H1 (cell line): Measurements from ENCODE around the gene BPGM. TPM values are rescaled to one million over a fixed set of nuclear protein-coding genes. Genes with fewer than 3 reads are reported as not detected.

Source experiments
- CTCF ChIA-PET: fragments of 300-600 bp; sonication (Branson Sonifier 250); formaldehyde crosslinking; loops from one replicate; lab custom pipeline; 2021; ENCODE audit not compliant: partially characterized antibody; lab: Charles Lee
- POLR2A ChIA-PET: fragments of 300-600 bp; sonication (Branson Sonifier 250); formaldehyde crosslinking; loops from one replicate; lab custom pipeline; 2021; ENCODE audit warnings: inconsistent platforms; ENCODE audit not compliant: partially characterized antibody; lab: Charles Lee
- DNase-seq, 2 experiments: peaks; one replicate each; pipeline versions ENCODE4 v3.0.0 to v3.0.0-alpha.2; 2010 to 2022; ENCODE audit warnings: low spot score in 2 of 2, low read depth in 1 of 2, mixed read lengths in 1 of 2
- FAIRE-seq: peaks from 2 replicates; lab custom pipeline; 2011; peaks lifted over from hg19 to GRCh38; lab: Jason Lieb, UNC
- H2AFZ ChIP-seq: 2 replicates; pipeline ENCODE4 v1.8.1; 2012; ENCODE audit warnings: low read length, inconsistent platforms
- H2AK5ac ChIP-seq: 2 replicates; pipeline ENCODE4 v1.6.1; 2013; ENCODE audit warnings: low read depth, low read length
- H2BK120ac ChIP-seq: replicated peaks from 2 replicates; pipeline ENCODE3; 2013; ENCODE audit warnings: low read depth, low read length, inconsistent platforms
- H2BK12ac ChIP-seq: 2 replicates; pipeline ENCODE4 v1.6.1; 2013; ENCODE audit warnings: low read depth, low read length
- H2BK15ac ChIP-seq: 2 replicates; pipeline ENCODE4 v1.6.1; 2013; ENCODE audit warnings: low read length
- H2BK20ac ChIP-seq: 2 replicates; pipeline ENCODE4 v1.6.1; 2013; ENCODE audit warnings: low read length
- H2BK5ac ChIP-seq: 2 replicates; pipeline ENCODE4 v1.6.1; 2013; ENCODE audit warnings: low read depth, low read length
- H3K14ac ChIP-seq: 2 replicates; pipeline ENCODE4 v1.6.1; 2013; ENCODE audit warnings: inconsistent platforms; ENCODE audit not compliant: insufficient read length
- H3K18ac ChIP-seq: 2 replicates; pipeline ENCODE4 v1.6.1; 2013; ENCODE audit warnings: low read length; ENCODE audit errors: extremely low read depth
- H3K23ac ChIP-seq: 2 replicates; pipeline ENCODE4 v1.6.1; 2013; ENCODE audit warnings: inconsistent platforms; ENCODE audit not compliant: insufficient read length
- H3K23me2 ChIP-seq: 2 replicates; pipeline ENCODE4 v1.6.1; 2013; ENCODE audit warnings: low read depth, low read length
- H3K27ac ChIP-seq: 2 replicates; pipeline ENCODE4 v1.6.1; 2011; ENCODE audit warnings: low read depth, low read length, inconsistent platforms
- H3K27me3 ChIP-seq, 4 experiments: replicated peaks in 1 of 4; 1 replicate in 1 of 4; 2 replicates in 3 of 4; pipeline versions ENCODE4 v1.6.1 to v1.8.1; 2011 to 2013; ENCODE audit warnings: low read length in 3 of 4, mild to moderate bottlenecking in 3 of 4, inconsistent platforms in 2 of 4, mixed read lengths in 2 of 4, moderate library complexity in 1 of 4; ENCODE audit not compliant: control insufficient read depth in 3 of 4, insufficient read depth in 3 of 4; ENCODE audit errors: extremely low read depth in 1 of 4
- H3K36me3 ChIP-seq, 4 experiments: 2 replicates each; pipeline versions ENCODE4 v1.6.1 to v1.8.1; 2011 to 2013; ENCODE audit warnings: mild to moderate bottlenecking in 4 of 4, low read length in 3 of 4, moderate library complexity in 2 of 4, control low read depth in 1 of 4, inconsistent platforms in 1 of 4; ENCODE audit not compliant: insufficient read depth in 4 of 4, control insufficient read depth in 2 of 4
- H3K4ac ChIP-seq: replicated peaks from 2 replicates; pipeline ENCODE3; 2013; ENCODE audit warnings: low read length, low read depth, mixed read lengths, inconsistent platforms; ENCODE audit not compliant: insufficient read length
- H3K4me1 ChIP-seq, 4 experiments: replicated peaks in 1 of 4; 1 replicate in 1 of 4; 2 replicates in 3 of 4; pipeline versions ENCODE4 v1.6.1 to v1.8.1; 2011 to 2013; ENCODE audit warnings: low read length in 3 of 4, inconsistent platforms in 2 of 4, mixed read lengths in 1 of 4; ENCODE audit not compliant: insufficient read depth in 4 of 4, control insufficient read depth in 3 of 4
- H3K4me2 ChIP-seq, 2 experiments: 2 replicates each; pipeline versions ENCODE4 v1.6.1 to v1.8.1; 2011 to 2013; ENCODE audit warnings: low read depth in 2 of 2, low read length in 2 of 2, control low read depth in 1 of 2, inconsistent platforms in 1 of 2, mild to moderate bottlenecking in 1 of 2; ENCODE audit not compliant: insufficient read depth in 1 of 2
- H3K4me3 ChIP-seq, 4 experiments: fragments of 200-600, 300-600 bp in 1 of 4; sonication (generic), shearing (Covaris generic), sonication (Bioruptor Twin) in 1 of 4; 2 replicates each; pipeline versions ENCODE4 v1.5.1 to v1.8.1; 2011 to 2016; ENCODE audit warnings: low read length in 4 of 4, low read depth in 3 of 4, control low read depth in 2 of 4, inconsistent platforms in 2 of 4, mild to moderate bottlenecking in 2 of 4, mixed read lengths in 1 of 4, moderate library complexity in 1 of 4; ENCODE audit not compliant: insufficient read depth in 2 of 4; ENCODE audit errors: extremely low read depth in 1 of 4
- H3K56ac ChIP-seq: replicated peaks from 2 replicates; pipeline ENCODE3; 2013; ENCODE audit warnings: low read depth, mild to moderate bottlenecking, mixed read lengths, low read length, inconsistent platforms; ENCODE audit not compliant: insufficient read length
- H3K79me1 ChIP-seq: 2 replicates; pipeline ENCODE4 v1.6.1; 2013; ENCODE audit warnings: low read depth, low read length, control low read depth
- H3K79me2 ChIP-seq, 2 experiments: 2 replicates each; pipeline versions ENCODE4 v1.6.1 to v1.8.1; 2012 to 2013; ENCODE audit warnings: low read length in 2 of 2, mild to moderate bottlenecking in 2 of 2, inconsistent platforms in 1 of 2; ENCODE audit not compliant: insufficient read depth in 2 of 2, control insufficient read depth in 1 of 2
- H3K9ac ChIP-seq, 4 experiments: replicated peaks in 1 of 4; 1 replicate in 1 of 4; 2 replicates in 3 of 4; pipeline versions ENCODE4 v1.6.1 to v1.8.1; 2011 to 2013; ENCODE audit warnings: low read depth in 3 of 4, low read length in 3 of 4, control low read depth in 2 of 4, mild to moderate bottlenecking in 2 of 4, moderate library complexity in 2 of 4, inconsistent platforms in 1 of 4; ENCODE audit errors: extremely low read depth in 1 of 4
- H3K9me3 ChIP-seq, 2 experiments: 2 replicates each; pipeline versions ENCODE4 v1.6.1 to v1.8.1; 2012 to 2013; ENCODE audit warnings: mild to moderate bottlenecking in 2 of 2, moderate library complexity in 2 of 2, control low read depth in 1 of 2, inconsistent platforms in 1 of 2, low read depth in 1 of 2, low read length in 1 of 2, mixed read lengths in 1 of 2; ENCODE audit not compliant: insufficient read depth in 2 of 2
- H4K20me1 ChIP-seq, 2 experiments: replicated peaks in 1 of 2; 2 replicates each; pipeline versions ENCODE3 to v1.8.1; 2011 to 2013; ENCODE audit warnings: inconsistent platforms in 2 of 2, low read length in 2 of 2, mild to moderate bottlenecking in 1 of 2; ENCODE audit not compliant: insufficient read depth in 2 of 2, control insufficient read depth in 1 of 2
- H4K5ac ChIP-seq: 2 replicates; pipeline ENCODE4 v1.6.1; 2013; ENCODE audit warnings: low read length, low read depth, mixed read lengths, inconsistent platforms; ENCODE audit not compliant: insufficient read length
- H4K8ac ChIP-seq: 2 replicates; pipeline ENCODE4 v1.8.0; 2013; ENCODE audit warnings: mild to moderate bottlenecking, moderate library complexity, low read length, inconsistent platforms; ENCODE audit not compliant: insufficient read depth; ENCODE audit errors: extremely low read depth
- H4K91ac ChIP-seq: replicated peaks from 2 replicates; pipeline ENCODE3; 2013; ENCODE audit warnings: low read length, mixed read lengths, inconsistent platforms; ENCODE audit not compliant: insufficient read length
- BCL11A ChIP-seq, 2 experiments: IDR thresholded peaks; one replicate each; pipeline ENCODE4 v1.6.1; 2011; ENCODE audit warnings: low read depth in 2 of 2, low read length in 2 of 2, mild to moderate bottlenecking in 2 of 2
- BRCA1 ChIP-seq: IDR thresholded peaks from 2 replicates; pipeline ENCODE4 v1.6.1; 2012; ENCODE audit warnings: low read depth, low read length, improper control_type of control experiment
- EP300 ChIP-seq, 2 experiments: IDR thresholded peaks; 1 replicate in 1 of 2; 2 replicates in 1 of 2; pipeline ENCODE4 v1.6.1; 2011 to 2012; ENCODE audit warnings: low read depth in 2 of 2, low read length in 2 of 2, mild to moderate bottlenecking in 2 of 2, borderline replicate concordance in 1 of 2, inconsistent platforms in 1 of 2, moderate library complexity in 1 of 2
- KDM4A ChIP-seq: IDR thresholded peaks from one replicate; pipeline ENCODE4 v1.7.1; 2012; ENCODE audit warnings: low read depth, mild to moderate bottlenecking, moderate library complexity, low read length, inconsistent platforms; ENCODE audit not compliant: severe bottlenecking
- PHF8 ChIP-seq: fragments of 200-600 bp; sonication (generic); conservative IDR thresholded peaks from 2 replicates; pipeline ENCODE4 v1.7.1; 2012; ENCODE audit warnings: low read depth, mild to moderate bottlenecking, inconsistent platforms, low read length, moderate library complexity
- RAD21 ChIP-seq, 2 experiments: IDR thresholded peaks in 1 of 2; conservative IDR thresholded peaks in 1 of 2; 2 replicates each; pipeline ENCODE4 v1.6.1; 2011; ENCODE audit warnings: low read depth in 2 of 2, low read length in 2 of 2, improper control_type of control experiment in 1 of 2, inconsistent platforms in 1 of 2, mild to moderate bottlenecking in 1 of 2, moderate library complexity in 1 of 2
- SIN3A ChIP-seq, 2 experiments: IDR thresholded peaks in 1 of 2; conservative IDR thresholded peaks in 1 of 2; 2 replicates each; pipeline ENCODE4 v1.6.1; 2011 to 2012; ENCODE audit warnings: low read length in 2 of 2, improper control_type of control experiment in 1 of 2, low read depth in 1 of 2, mild to moderate bottlenecking in 1 of 2
- TBP ChIP-seq: IDR thresholded peaks from 2 replicates; pipeline ENCODE4 v1.6.1; 2011; ENCODE audit warnings: low read depth, low read length, improper control_type of control experiment
- WGBS, 2 experiments: shearing (Covaris generic) in 1 of 2; methylation state at CpG; one replicate each; pipeline versions ENCODE4 v1.1.6 to v1.1.7; 2013 to 2015; ENCODE audit warnings: low lambda C conversion rate in 2 of 2, mixed read lengths in 2 of 2, inconsistent platforms in 1 of 2, low coverage in 1 of 2, missing lambda C conversion rate in 1 of 2; ENCODE audit not compliant: insufficient replicate concordance in 2 of 2, insufficient coverage in 1 of 2, insufficient read length in 1 of 2; ENCODE audit errors: extremely low coverage in 1 of 2, missing lambda C conversion rate in 1 of 2; 5-methylcytosine and 5-hydroxymethylcytosine counted together
- polyA plus RNA-seq, 7 experiments: library from polyadenylated mRNA; depleted of rRNA in 3 of 7; stranded (reverse) in 5 of 7; unstranded in 2 of 7; fragments of >200 nt in 5 of 7; fragments of 200-250 nt in 2 of 7; gene quantifications; 1 replicate in 5 of 7; 2 replicates in 1 of 7; 4 replicates in 1 of 7; pipeline versions ENCODE4 v1.2.1 to v1.2.3, GENCODE V29; 2011 to 2013; ENCODE audit warnings: missing spikeins in 2 of 7, mixed read lengths in 2 of 7
- total RNA-seq: library from RNA; stranded (reverse); fragmentation: NEBNext Ultra II Directional; extraction: Animal tissue kit (Norgen Biotek cat#: 25700); gene quantifications from 2 replicates; pipeline ENCODE4 v1.2.1, GENCODE V29; 2021

BPGM gene
- total and polyA plus RNA-seq, 2 of the 8 experiments (the other 6 are each of a cell fraction or from before 2014, with no cell fraction given): 9.7 to 15.3 TPM

DNA sequence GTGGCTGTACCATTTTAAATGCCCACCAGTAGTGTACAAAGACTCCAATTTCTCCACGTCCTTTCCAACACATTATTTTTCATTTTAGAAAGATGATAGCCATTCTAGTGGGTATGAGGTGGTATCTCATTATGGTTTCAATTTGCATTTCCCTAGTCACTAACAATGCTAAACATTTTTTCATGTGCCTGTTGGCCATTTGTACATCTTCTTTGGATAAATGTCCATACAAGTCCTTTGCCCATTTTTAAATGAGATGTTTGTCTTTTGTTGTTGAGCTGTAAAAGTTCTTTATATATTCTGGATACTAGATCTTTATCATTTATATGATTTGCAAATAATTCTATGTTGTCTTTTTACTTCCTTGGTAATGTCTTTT is 18.9 kb upstream of the BPGM start:
- no peaks in the 10 kb centered on the region for H3K4me1 ChIP-seq
- no peak overlapping the region for H3K27ac ChIP-seq
- no peak overlapping the region for H4K8ac ChIP-seq
- H2BK5ac ChIP-seq: no peak overlapping the region
- no peaks in the 10 kb centered on the region for H3K79me2 ChIP-seq
- no peak overlapping the region for H3K56ac ChIP-seq
- DNase-seq (no peak), FAIRE-seq (no peak)
- no peak overlapping the region for H3K14ac ChIP-seq
- no peak overlapping the region for H3K4me3 ChIP-seq
- no peaks in the 10 kb centered on the region for H3K23me2 ChIP-seq
- no peak overlapping the region for H4K91ac ChIP-seq
- H2AFZ ChIP-seq: no peak overlapping the region
- no peaks in the 10 kb centered on the region for H3K36me3 ChIP-seq
- CTCF ChIA-PET: interaction anchor here (2.0 to 10.0 kb wide), 2 partner anchors 17 to 97 kb away, joined by 5 to 108 read pairs; partner anchors contain the start of gene BPGM
- no peak overlapping the region for H2AK5ac ChIP-seq
- no peak overlapping the region for H2BK15ac ChIP-seq
- H4K20me1 ChIP-seq: no peaks in the 10 kb centered on the region
- TF ChIP-seq EP300 (IDR thresholded peaks at IDR 0.05; ENCODE audit: borderline replicate concordance in 1 of 2, low read depth in 2 of 2, low read length in 2 of 2) (no peak), PHF8 (no peak), KDM4A (no peak), BCL11A (IDR thresholded peaks at IDR 0.05; ENCODE audit: low read depth in 2 of 2, low read length in 2 of 2) (no peak), RAD21 (IDR thresholded peaks at IDR 0.05 in 1 of 2, conservative IDR thresholded peaks at IDR 0.05 in 1 of 2; ENCODE audit: low read depth in 2 of 2, low read length in 2 of 2) (no peak), SIN3A (conservative IDR thresholded peaks at IDR 0.05 in 1 of 2, IDR thresholded peaks at IDR 0.05 in 1 of 2; ENCODE audit: low read depth in 1 of 2, low read length in 2 of 2) (no peak), BRCA1 (no peak), TBP (no peak)
- 38% methylated on average over 1 of the region's 1 CpG; no CpG with 5 or more reads in 1 of the 2 experiments for WGBS, 2 experiments
- no peak overlapping the region for H3K9ac ChIP-seq
- no peaks in the 10 kb centered on the region for H3K27me3 ChIP-seq
- no peak overlapping the region for H4K5ac ChIP-seq
- POLR2A ChIA-PET: no interaction called here
- no peak overlapping the region for H3K4ac ChIP-seq
- no peak overlapping the region for H2BK20ac ChIP-seq
- H2BK12ac ChIP-seq: no peak overlapping the region
- H2BK120ac ChIP-seq: no peak overlapping the region
- H3K9me3 ChIP-seq: no peaks in the 10 kb centered on the region
- no peaks in the 10 kb centered on the region for H3K79me1 ChIP-seq
- no peak overlapping the region for H3K18ac ChIP-seq
- no peak overlapping the region for H3K23ac ChIP-seq
- H3K4me2 ChIP-seq: no peak overlapping the region
